HG03060 (cell line): ENCODE results near the gene TRIM71.
"Not testable (repeated sequence)": the region's sequence is repeated elsewhere in the genome, so short reads cannot be mapped to it uniquely, and the experiment has no call there.

Source experiments
- ATAC-seq: cut with Tn5 transposase; IDR thresholded peaks from one replicate; pipeline ENCODE4 v1.9.1; 2021; ENCODE audit warnings: low read depth, moderate number of reproducible peaks; ENCODE audit not compliant: unreplicated experiment

TRIM71 gene

GRCh38 chr3:32819551-32820348, 2.0 kb downstream of the TRIM71 start:
- no peak for ATAC-seq

GRCh38 chr3:32820430-32820829, 2.6 kb downstream of the TRIM71 start:
- no peak for ATAC-seq

GRCh38 chr3:32820971-32821685, 3.3 kb downstream of the TRIM71 start:
- no peak for ATAC-seq

GRCh38 chr3:32821686-32822296, 4.0 kb downstream of the TRIM71 start:
- ATAC-seq, result no peak

- no peak for ATAC-seq
These were observed 5.1 kb downstream of the TRIM71 start for GRCh38 chr3:32822609-32823498.

- not testable (repeated sequence) for ATAC-seq
These were observed 5.9 kb downstream of the TRIM71 start for GRCh38 chr3:32823641-32824184.

- ATAC-seq, result no peak
These were observed 8.0 kb downstream of the TRIM71 start for GRCh38 chr3:32825601-32826375.

GRCh38 chr3:32831062-32831461, 13.3 kb downstream of the TRIM71 start:
- no peak for ATAC-seq

GRCh38 chr3:32831791-32832190, 14.0 kb downstream of the TRIM71 start:
- no peak for ATAC-seq

- ATAC-seq, result no peak
These were observed 14.4 kb downstream of the TRIM71 start for GRCh38 chr3:32832193-32832592.

- no peak for ATAC-seq
These were observed 17.2 kb downstream of the TRIM71 start for GRCh38 chr3:32835049-32835371.

GRCh38 chr3:32835961-32836360, 18.2 kb downstream of the TRIM71 start:
- ATAC-seq, result no peak

GRCh38 chr3:32836601-32837000, 18.8 kb downstream of the TRIM71 start:
- no peak for ATAC-seq

GRCh38 chr3:32837366-32837765, 19.6 kb downstream of the TRIM71 start:
- ATAC-seq, result no peak

- no peak for ATAC-seq
These were observed 20.0 kb downstream of the TRIM71 start for GRCh38 chr3:32837789-32838188.

GRCh38 chr3:32839714-32840085, 21.9 kb downstream of the TRIM71 start:
- no peak for ATAC-seq

- no peak for ATAC-seq
These were observed 22.5 kb downstream of the TRIM71 start for GRCh38 chr3:32840086-32840841.

- no peak for ATAC-seq
These were observed 23.5 kb downstream of the TRIM71 start for GRCh38 chr3:32841341-32841740.

- no peak for ATAC-seq
These were observed 24.2 kb downstream of the TRIM71 start for GRCh38 chr3:32841867-32842470.
